ENCODE data around the gene USP7. TPM values are rescaled to one million over a fixed set of nuclear protein-coding genes. Genes with fewer than 3 reads are reported as not detected.

Gene USP7
- total RNA-seq, 1 donor from 2014 or later: 96.9 TPM

DNA sequence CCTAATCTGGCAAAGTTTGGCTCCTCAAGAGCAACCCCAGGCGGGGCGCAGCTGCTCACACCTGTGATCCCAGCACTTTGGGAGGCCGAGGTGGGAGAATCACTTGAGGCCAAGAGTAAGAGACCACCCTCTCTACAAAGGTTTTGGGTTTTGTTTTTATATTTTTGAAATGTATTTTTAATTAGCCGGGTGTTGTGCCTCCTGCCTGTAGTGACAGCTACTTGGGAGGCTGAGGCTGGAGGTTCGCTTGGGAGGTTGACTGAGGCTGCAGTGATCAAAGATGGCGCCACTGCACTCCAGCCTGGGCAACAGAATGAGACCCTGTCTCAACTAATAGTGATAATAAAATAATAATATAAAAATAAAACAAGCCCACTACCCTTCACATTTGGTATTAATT lies 756 bp upstream of the USP7 start:
- H2AFZ ChIP-seq (ENCODE audit: low read depth, low read length): peak overlapping the region; percentile 83
- no peak for FAIRE-seq
- peak overlapping the region; percentile 84 for H3K9ac ChIP-seq (ENCODE audit: low read length)
- no peak for DNase-seq (ENCODE audit: low read depth)
- H3K4me1 Mint-ChIP-seq (ENCODE audit: low read depth, unreplicated experiment): peaks cover 24% of the 10 kb centered on the region
- peaks cover 34% of the 10 kb centered on the region for H4K20me1 ChIP-seq (ENCODE audit: insufficient read depth, low read length)
- peak overlapping the region; percentile 65 for H3K4me3 ChIP-seq (ENCODE audit: insufficient read depth, low read depth, low read length)
- no peak for TF ChIP-seq EZH2 (IDR thresholded peaks at IDR 0.05; ENCODE audit: insufficient read depth, low read length)
- no peak for TF ChIP-seq CTCF (IDR thresholded peaks at IDR 0.05; ENCODE audit: insufficient read depth, low read depth, low read length)
- no peaks in the 10 kb centered on the region for H3K36me3 Mint-ChIP-seq (ENCODE audit: low read depth, unreplicated experiment)
- H3K27ac ChIP-seq (ENCODE audit: low read depth, low read length): peak overlapping the region; percentile 64
- peak overlapping the region; percentile 81 for H3K4me3 Mint-ChIP-seq (ENCODE audit: unreplicated experiment)
- H3K4me1 ChIP-seq (ENCODE audit: insufficient read depth, low read length): peaks cover 28% of the 10 kb centered on the region
- H3K36me3 ChIP-seq (ENCODE audit: insufficient read depth, low read length): no peaks in the 10 kb centered on the region
- no peaks in the 10 kb centered on the region for H3K9me3 Mint-ChIP-seq (ENCODE audit: unreplicated experiment)
- H3K9me3 ChIP-seq (ENCODE audit: insufficient read depth, low read depth, low read length): no peaks in the 10 kb centered on the region
- H3K27me3 ChIP-seq (ENCODE audit: insufficient read depth, low read length): no peaks in the 10 kb centered on the region
- H3K27me3 Mint-ChIP-seq (ENCODE audit: low read depth, unreplicated experiment): no peaks in the 10 kb centered on the region
- H3K27ac Mint-ChIP-seq (ENCODE audit: unreplicated experiment): no peak overlapping the region
- H3K4me2 ChIP-seq (ENCODE audit: low read length): peak overlapping the region; percentile 90
- peaks cover 37% of the 10 kb centered on the region for H3K79me2 ChIP-seq (ENCODE audit: insufficient read depth, low read length)

DNA sequence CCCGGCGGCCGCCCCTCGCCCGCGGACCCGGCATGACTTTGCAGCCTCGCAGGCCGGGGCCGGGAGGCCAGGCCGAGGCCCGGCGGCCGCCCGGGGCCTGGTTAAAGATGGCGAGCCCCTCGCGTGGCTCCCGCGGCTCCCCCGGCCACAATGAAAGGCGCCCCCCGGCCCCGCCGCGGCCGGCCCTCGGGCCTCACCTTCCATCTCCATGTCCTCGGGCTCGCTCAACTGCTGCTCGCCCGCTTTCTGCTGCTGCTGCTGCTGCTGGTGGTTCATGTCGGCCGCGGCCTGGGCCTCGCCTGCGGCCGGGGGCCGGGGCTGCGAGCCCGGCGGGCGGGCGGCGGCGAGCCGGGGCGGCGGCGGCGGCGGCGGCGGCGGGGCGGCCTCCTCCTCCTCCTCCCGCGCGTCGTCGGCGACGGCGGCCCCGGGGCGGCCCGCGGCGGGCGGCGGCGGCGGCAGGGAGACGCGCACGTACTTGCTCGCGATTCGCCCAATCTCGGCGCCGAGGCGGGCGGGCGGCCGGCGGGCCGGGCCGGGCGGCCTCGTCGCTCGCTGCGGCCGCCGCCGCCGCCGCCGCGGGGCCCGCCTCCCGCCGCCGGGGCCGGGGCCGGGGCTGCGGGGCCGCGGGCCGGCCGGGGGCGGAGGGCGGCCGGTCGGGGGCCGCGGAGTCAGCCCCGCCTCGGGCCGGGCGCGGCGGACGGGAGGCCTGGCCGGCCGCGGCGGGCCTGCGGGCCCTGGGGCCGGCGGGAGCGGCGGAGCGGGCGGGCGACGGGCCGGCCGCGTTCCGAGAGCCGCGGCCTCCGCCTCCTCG lies 491 bp downstream of the USP7 start:
- Histone ChIP-seq H3K4me2 (ENCODE audit: low read length) (peak overlapping the region; percentile 97), H3K36me3 (ENCODE audit: insufficient read depth, low read length) (no peaks in the 10 kb centered on the region), H2AFZ (ENCODE audit: low read depth, low read length) (no peak overlapping the region), H3K79me2 (ENCODE audit: insufficient read depth, low read length) (peaks cover 49% of the 10 kb centered on the region), H3K27ac (ENCODE audit: low read depth, low read length) (peak overlapping the region; percentile 45), H3K27me3 (ENCODE audit: insufficient read depth, low read length) (no peaks in the 10 kb centered on the region), H3K4me1 (ENCODE audit: insufficient read depth, low read length) (peaks cover 39% of the 10 kb centered on the region), H3K9ac (ENCODE audit: low read length) (peak overlapping the region; percentile 84), H3K4me3 (ENCODE audit: insufficient read depth, low read depth, low read length) (peak overlapping the region; percentile 74), H4K20me1 (ENCODE audit: insufficient read depth, low read length) (peaks cover 46% of the 10 kb centered on the region), H3K9me3 (ENCODE audit: insufficient read depth, low read depth, low read length) (no peaks in the 10 kb centered on the region)
- FAIRE-seq (no peak), DNase-seq (ENCODE audit: low read depth) (no peak)
- Mint-ChIP-seq H3K27ac (ENCODE audit: unreplicated experiment) (no peak overlapping the region), H3K27me3 (ENCODE audit: low read depth, unreplicated experiment) (no peaks in the 10 kb centered on the region), H3K4me1 (ENCODE audit: low read depth, unreplicated experiment) (peaks cover 37% of the 10 kb centered on the region), H3K4me3 (ENCODE audit: unreplicated experiment) (no peak overlapping the region), H3K9me3 (ENCODE audit: unreplicated experiment) (no peaks in the 10 kb centered on the region), H3K36me3 (ENCODE audit: low read depth, unreplicated experiment) (no peaks in the 10 kb centered on the region)
- no peak for TF ChIP-seq EZH2 (IDR thresholded peaks at IDR 0.05; ENCODE audit: insufficient read depth, low read length)
- no peak for TF ChIP-seq CTCF (IDR thresholded peaks at IDR 0.05; ENCODE audit: insufficient read depth, low read depth, low read length)

Measured in astrocyte (in vitro differentiated cells and primary cell).